A549 (cell line): ENCODE measurements around the gene BCAS1. TPM values are rescaled to one million over a fixed set of nuclear protein-coding genes. Genes with fewer than 3 reads are reported as not detected.

Experiments used
- ATAC-seq, 2 experiments: fragments of 200-7000 bp in 1 of 2; fragments of >200 bp in 1 of 2; cut with Nextera tagmentation in 1 of 2; cut with Tn5 transposase in 1 of 2; 3 replicates each; pipeline versions ENCODE4 v1.8.0 to v1.9.1; 2018 to 2020; ENCODE audit warnings: mild to moderate bottlenecking in 1 of 2, moderate library complexity in 1 of 2
- CTCF ChIA-PET: fragments of 300-600 bp; sonication (Branson Sonifier 250); formaldehyde crosslinking; extraction: SDS; loops from one replicate; lab custom pipeline; 2021; ENCODE audit warnings: antibody characterized with exemption, inconsistent platforms; lab: Yijun Ruan, JAX
- POLR2A ChIA-PET: fragments of 350-600 bp; formaldehyde crosslinking; extraction: SDS; loops from one replicate; lab custom pipeline; 2021; ENCODE audit warnings: antibody characterized with exemption, inconsistent platforms; lab: Yijun Ruan, JAX
- DNase-seq, 2 experiments: peaks; one replicate each; pipeline versions ENCODE4 v3.0.0 to v3.0.0-alpha.2; 2011 to 2016; ENCODE audit warnings: low read depth in 1 of 2, low spot score in 1 of 2
- FAIRE-seq: peaks from 2 replicates; lab custom pipeline; 2011; peaks lifted over from hg19 to GRCh38; lab: Jason Lieb, UNC
- H3K27ac ChIP-seq, 2 experiments: fragments of >200 bp; sonication (Bioruptor Twin); formaldehyde crosslinking; 3 replicates each; pipeline ENCODE4 v1.5.1; 2016 to 2017
- H3K4me1 ChIP-seq: fragments of >200 bp; sonication (Bioruptor Twin); formaldehyde crosslinking; 3 replicates; pipeline ENCODE4 v1.6.1; 2016
- H3K4me2 ChIP-seq: fragments of >200 bp; sonication (Bioruptor Twin); formaldehyde crosslinking; 3 replicates; pipeline ENCODE4 v1.6.1; 2016
- H3K4me3 ChIP-seq: fragments of >200 bp; sonication (Bioruptor Twin); formaldehyde crosslinking; 3 replicates; pipeline ENCODE4 v1.5.1; 2016
- H3K9me3 ChIP-seq: fragments of >200 bp; sonication (Bioruptor Twin); formaldehyde crosslinking; 3 replicates; pipeline ENCODE4 v1.6.1; 2016
- BHLHE40 ChIP-seq: IDR thresholded peaks from 2 replicates; pipeline ENCODE4 v1.6.1; 2012; ENCODE audit warnings: low read depth, low read length, inconsistent platforms
- CEBPB ChIP-seq, 2 experiments: fragments of >200 bp in 1 of 2; sonication (Bioruptor Twin) in 1 of 2; formaldehyde crosslinking in 1 of 2; IDR thresholded peaks; 2 replicates each; pipeline ENCODE4 v1.6.1; 2012 to 2016
- CHD2 ChIP-seq: fragments of 150-350 bp; IDR thresholded peaks from 2 replicates; pipeline ENCODE4 v1.6.1; 2014; ENCODE audit warnings: low read length; ENCODE audit not compliant: partially characterized antibody
- CHD4 ChIP-seq: fragments of 200-600 bp; sonication (generic); IDR thresholded peaks from 2 replicates; pipeline ENCODE4 v1.6.1; 2016; ENCODE audit warnings: antibody characterized with exemption, mild to moderate bottlenecking, borderline replicate concordance
- EHF ChIP-seq: fragments of 250-450 bp; sonication (Bioruptor Pico); IDR thresholded peaks from 2 replicates; pipeline ENCODE4 v1.5.0; 2020; ENCODE audit warnings: mild to moderate bottlenecking
- EHMT2 ChIP-seq: fragments of 200-600 bp; sonication (generic); IDR thresholded peaks from 2 replicates; pipeline ENCODE4 v1.6.1; 2016; ENCODE audit warnings: antibody characterized with exemption, low read depth, mild to moderate bottlenecking, moderate library complexity
- EP300 ChIP-seq, 2 experiments: fragments of >200 bp; sonication (Bioruptor Twin); formaldehyde crosslinking; IDR thresholded peaks; 2 replicates in 1 of 2; 3 replicates in 1 of 2; pipeline ENCODE4 v1.6.1; 2016 to 2017
- FOSL2 ChIP-seq, 2 experiments: fragments of 450-650 bp in 1 of 2; fragments of >200 bp in 1 of 2; sonication (Bioruptor Twin) in 1 of 2; formaldehyde crosslinking; IDR thresholded peaks; 2 replicates each; pipeline versions ENCODE4 v1.5.0 to v1.6.1; 2016 to 2020; ENCODE audit warnings: mild to moderate bottlenecking in 1 of 2, moderate library complexity in 1 of 2
- HDAC2 ChIP-seq: fragments of 200-600 bp; sonication (generic); IDR thresholded peaks from 2 replicates; pipeline ENCODE4 v1.6.1; 2016
- HOXA7 ChIP-seq: fragments of 250-450 bp; sonication (Bioruptor Pico); IDR thresholded peaks from 2 replicates; pipeline ENCODE4 v1.5.0; 2020; ENCODE audit warnings: mild to moderate bottlenecking, moderate library complexity
- HOXB5 ChIP-seq: fragments of 250-450 bp; sonication (Bioruptor Pico); IDR thresholded peaks from 2 replicates; pipeline ENCODE4 v1.5.0; 2020; ENCODE audit warnings: mild to moderate bottlenecking, moderate library complexity
- JUN ChIP-seq, 2 experiments: fragments of >200 bp; sonication (Bioruptor Twin); formaldehyde crosslinking; IDR thresholded peaks; 2 replicates in 1 of 2; 3 replicates in 1 of 2; pipeline ENCODE4 v1.6.1; 2016 to 2017
- KDM1A ChIP-seq: fragments of 200-600 bp; sonication (generic); IDR thresholded peaks from 2 replicates; pipeline ENCODE4 v1.6.1; 2016; ENCODE audit warnings: low read depth, mild to moderate bottlenecking
- KDM5A ChIP-seq: fragments of 200-600 bp; sonication (generic); IDR thresholded peaks from 2 replicates; pipeline ENCODE4 v1.6.1; 2016; ENCODE audit warnings: antibody characterized with exemption, mild to moderate bottlenecking
- MAFK ChIP-seq: fragments of 450-650 bp; IDR thresholded peaks from 2 replicates; pipeline ENCODE4 v1.6.1; 2014; ENCODE audit not compliant: partially characterized antibody
- MAZ ChIP-seq: fragments of 150-350 bp; IDR thresholded peaks from 2 replicates; pipeline ENCODE4 v1.6.1; 2014; ENCODE audit warnings: antibody characterized with exemption, low read depth, low read length, borderline replicate concordance
- MYC ChIP-seq: IDR thresholded peaks from 2 replicates; pipeline ENCODE4 v1.6.1; 2012; ENCODE audit warnings: mild to moderate bottlenecking, inconsistent platforms, low read length, improper control_type of control experiment, borderline replicate concordance
- NFE2L2 ChIP-seq: fragments of 150-350 bp; conservative IDR thresholded peaks from 2 replicates; pipeline ENCODE4 v1.6.1; 2014; ENCODE audit warnings: low read length
- NR3C1 ChIP-seq: fragments of >200 bp; sonication (Bioruptor Twin); formaldehyde crosslinking; IDR thresholded peaks from 3 replicates; pipeline ENCODE4 v1.6.1; 2017
- RAD21 ChIP-seq, 2 experiments: fragments of >200 bp in 1 of 2; sonication (Bioruptor Twin) in 1 of 2; formaldehyde crosslinking in 1 of 2; IDR thresholded peaks in 1 of 2; conservative IDR thresholded peaks in 1 of 2; 2 replicates in 1 of 2; 3 replicates in 1 of 2; pipeline ENCODE4 v1.6.1; 2012 to 2018; ENCODE audit warnings: inconsistent platforms in 1 of 2
- RARB ChIP-seq: fragments of 250-450 bp; sonication (Bioruptor Pico); IDR thresholded peaks from 2 replicates; pipeline ENCODE4 v1.8.0; 2021; ENCODE audit warnings: mild to moderate bottlenecking, moderate library complexity
- RCOR1 ChIP-seq: fragments of 150-350 bp; IDR thresholded peaks from 2 replicates; pipeline ENCODE4 v1.6.1; 2014; ENCODE audit warnings: antibody characterized with exemption, low read length, low read depth
- SMC3 ChIP-seq: fragments of >200 bp; sonication (Bioruptor Twin); formaldehyde crosslinking; IDR thresholded peaks from 3 replicates; pipeline ENCODE4 v1.6.1; 2018; ENCODE audit warnings: inconsistent platforms
- TFCP2L1 ChIP-seq: fragments of 250-450 bp; sonication (Bioruptor Pico); IDR thresholded peaks from 2 replicates; pipeline ENCODE4 v1.5.0; 2021; ENCODE audit warnings: mild to moderate bottlenecking
- ZFP36 ChIP-seq: fragments of 450-650 bp; IDR thresholded peaks from 2 replicates; pipeline ENCODE4 v1.6.1; 2014; ENCODE audit warnings: borderline replicate concordance; ENCODE audit not compliant: partially characterized antibody
- ZNF302 ChIP-seq: fragments of 250-450 bp; sonication (Bioruptor Pico); IDR thresholded peaks from 2 replicates; pipeline ENCODE4 v1.9.0; 2021; ENCODE audit warnings: inconsistent platforms, mild to moderate bottlenecking, moderate library complexity
- ZSCAN20 ChIP-seq: fragments of 250-450 bp; sonication (Bioruptor Pico); IDR thresholded peaks from 2 replicates; pipeline ENCODE4 v1.8.0; 2022; ENCODE audit warnings: mild to moderate bottlenecking, moderate library complexity
- WGBS: methylation state at CpG from one replicate; pipeline ENCODE4 v1.1.6; 2017; ENCODE audit errors: missing lambda C conversion rate; 5-methylcytosine and 5-hydroxymethylcytosine counted together
- polyA plus RNA-seq, 4 experiments: library from polyadenylated mRNA; depleted of rRNA in 3 of 4; stranded (reverse); fragments of >200 nt; fragmentation: RNase III in 1 of 4; extraction: RNeasy Plus Mini Kit Qiagen cat#74134 plus additional on column Dnase treatment in 1 of 4; gene quantifications; 2 replicates in 3 of 4; 3 replicates in 1 of 4; pipeline ENCODE4 v1.2.3, GENCODE V29; 2011 to 2017
- TF ChIP-seq, protein P1 (sequence below): fragments of 250-450 bp; sonication (Bioruptor Pico); IDR thresholded peaks from 2 replicates; pipeline ENCODE4 v1.5.0; 2021; ENCODE audit warnings: mild to moderate bottlenecking, moderate library complexity, borderline replicate concordance
- TF ChIP-seq, protein P2 (sequence below): fragments of 200-600 bp; sonication (generic); IDR thresholded peaks from 2 replicates; pipeline ENCODE4 v1.6.1; 2016; ENCODE audit warnings: antibody characterized with exemption, mild to moderate bottlenecking, moderate library complexity
- TF ChIP-seq, protein P3 (sequence below): fragments of 250-450 bp; sonication (Bioruptor Pico); IDR thresholded peaks from 2 replicates; pipeline ENCODE4 v1.5.0; 2020; ENCODE audit warnings: low read depth, mild to moderate bottlenecking, moderate library complexity
- TF ChIP-seq, protein P4 (sequence below): IDR thresholded peaks from 2 replicates; pipeline ENCODE4 v1.6.1; 2012
- TF ChIP-seq, protein P5 (sequence below): fragments of 150-350 bp; IDR thresholded peaks from 2 replicates; pipeline ENCODE4 v1.6.1; 2014; ENCODE audit warnings: low read depth, mild to moderate bottlenecking, low read length
- TF ChIP-seq, protein P6 (sequence below): fragments of >200 bp; sonication (Bioruptor Twin); formaldehyde crosslinking; IDR thresholded peaks from 2 replicates; pipeline ENCODE4 v1.6.1; 2016

BCAS1 gene
- polyA plus RNA-seq, 2 of the 4 experiments (the other 2 are of a cell fraction): 1.4 to 3.9 TPM

DNA sequence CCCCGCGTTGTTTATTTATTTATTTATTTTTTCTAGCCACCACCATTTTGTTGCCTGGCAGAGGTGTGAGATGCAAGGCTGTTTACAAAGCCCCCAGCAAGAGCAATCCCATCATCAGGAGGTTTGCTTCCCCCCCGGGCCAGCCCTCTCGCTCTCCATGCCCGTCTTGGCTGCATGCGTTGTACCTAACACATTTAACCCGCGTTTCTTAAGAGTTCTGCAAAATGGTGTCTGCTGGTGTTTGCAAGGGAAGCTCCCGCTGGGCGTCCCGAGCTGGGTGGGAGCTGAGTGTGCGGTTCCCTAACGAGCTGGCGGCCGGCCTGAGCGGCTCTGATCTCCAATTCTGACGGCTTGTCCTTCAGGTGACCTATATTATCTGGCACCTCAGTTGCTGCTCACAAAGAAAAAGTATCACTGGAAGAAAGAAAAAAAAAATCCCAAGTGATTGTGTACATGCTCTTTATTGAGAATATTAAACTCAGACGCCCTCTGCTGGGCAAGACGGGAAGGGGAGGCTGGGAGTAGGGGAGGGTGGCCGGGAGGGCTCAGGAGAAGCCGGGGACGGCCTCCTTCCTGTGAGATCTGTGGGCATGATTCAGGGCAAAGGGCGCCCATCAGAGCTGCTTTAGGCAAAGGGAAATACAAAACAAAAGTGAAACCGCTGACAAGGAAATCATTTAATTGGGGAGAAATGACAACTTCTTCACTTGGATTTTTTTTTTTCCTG lies 154.8 kb downstream of the BCAS1 start:
- Histone ChIP-seq H3K9me3 (no peaks in the 10 kb centered on the region), H3K27ac (peak overlapping the region; percentile 89 to 92), H3K4me3 (peak overlapping the region; percentile 54), H3K4me1 (peaks cover 31% of the 10 kb centered on the region), H3K4me2 (peak overlapping the region; percentile 78)
- ChIA-PET CTCF (interaction anchor here (0.6 to 6.2 kb wide), 79 partner anchors 9 to 1495 kb away, joined by 3 to 140 read pairs (median 4); no protein-coding TSS in a partner anchor), POLR2A (interaction anchor here (0.6 to 2.5 kb wide), 12 partner anchors 14 to 321 kb away, joined by 3 to 25 read pairs (median 5); partner anchors contain the start of gene ZNF217)
- 2% methylated on average over 22 of the region's 24 CpGs for WGBS
- DNase-seq (peak; percentile 89 to 92), FAIRE-seq (no peak), ATAC-seq (peak; percentile 94 to 97)
- TF ChIP-seq ZSCAN20 (no peak), HDAC2 (no peak), HOXB5 (CRISPR knock-in tag) (no peak), BHLHE40 (no peak), NFE2L2 (no peak), JUN (IDR thresholded peaks at IDR 0.05) (peak in 1 of 2 experiments; percentile 29; a peak in 1 of 5 replicates), FOSL2 (IDR thresholded peaks at IDR 0.05) (no peak), FOSL2 (CRISPR knock-in tag; IDR thresholded peaks at IDR 0.05) (no peak), EHMT2 (peak; percentile 75; the same call in 1 of the 2 replicates), RCOR1 (no peak), ZNF302 (no peak), CHD2 (no peak), RARB (CRISPR knock-in tag) (no peak), MAFK (peak; percentile 6), SMC3 (peak; percentile 97), RAD21 (conservative IDR thresholded peaks at IDR 0.05 in 1 of 2, IDR thresholded peaks at IDR 0.05 in 1 of 2) (peak; percentile 94 to 97), HOXA7 (no peak), MAZ (no peak), EP300 (IDR thresholded peaks at IDR 0.05) (no peak), KDM5A (no peak), NR3C1 (no peak), EHF (CRISPR knock-in tag) (no peak), KDM1A (no peak), ZFP36 (no peak), MYC (peak; percentile 25; the same call in 1 of the 2 replicates), TFCP2L1 (no peak), CHD4 (no peak), CEBPB (IDR thresholded peaks at IDR 0.05) (0 out of 4 replicates have a peak, but pooled peaks of 1 of the 2 experiments have one; percentile 33)
- TF ChIP-seq, protein P1, sequence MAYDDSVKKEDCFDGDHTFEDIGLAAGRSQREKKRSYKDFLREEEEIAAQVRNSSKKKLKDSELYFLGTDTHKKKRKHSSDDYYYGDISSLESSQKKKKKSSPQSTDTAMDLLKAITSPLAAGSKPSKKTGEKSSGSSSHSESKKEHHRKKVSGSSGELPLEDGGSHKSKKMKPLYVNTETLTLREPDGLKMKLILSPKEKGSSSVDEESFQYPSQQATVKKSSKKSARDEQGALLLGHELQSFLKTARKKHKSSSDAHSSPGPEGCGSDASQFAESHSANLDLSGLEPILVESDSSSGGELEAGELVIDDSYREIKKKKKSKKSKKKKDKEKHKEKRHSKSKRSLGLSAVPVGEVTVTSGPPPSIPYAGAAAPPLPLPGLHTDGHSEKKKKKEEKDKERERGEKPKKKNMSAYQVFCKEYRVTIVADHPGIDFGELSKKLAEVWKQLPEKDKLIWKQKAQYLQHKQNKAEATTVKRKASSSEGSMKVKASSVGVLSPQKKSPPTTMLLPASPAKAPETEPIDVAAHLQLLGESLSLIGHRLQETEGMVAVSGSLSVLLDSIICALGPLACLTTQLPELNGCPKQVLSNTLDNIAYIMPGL: no peak
- TF ChIP-seq, protein P2, sequence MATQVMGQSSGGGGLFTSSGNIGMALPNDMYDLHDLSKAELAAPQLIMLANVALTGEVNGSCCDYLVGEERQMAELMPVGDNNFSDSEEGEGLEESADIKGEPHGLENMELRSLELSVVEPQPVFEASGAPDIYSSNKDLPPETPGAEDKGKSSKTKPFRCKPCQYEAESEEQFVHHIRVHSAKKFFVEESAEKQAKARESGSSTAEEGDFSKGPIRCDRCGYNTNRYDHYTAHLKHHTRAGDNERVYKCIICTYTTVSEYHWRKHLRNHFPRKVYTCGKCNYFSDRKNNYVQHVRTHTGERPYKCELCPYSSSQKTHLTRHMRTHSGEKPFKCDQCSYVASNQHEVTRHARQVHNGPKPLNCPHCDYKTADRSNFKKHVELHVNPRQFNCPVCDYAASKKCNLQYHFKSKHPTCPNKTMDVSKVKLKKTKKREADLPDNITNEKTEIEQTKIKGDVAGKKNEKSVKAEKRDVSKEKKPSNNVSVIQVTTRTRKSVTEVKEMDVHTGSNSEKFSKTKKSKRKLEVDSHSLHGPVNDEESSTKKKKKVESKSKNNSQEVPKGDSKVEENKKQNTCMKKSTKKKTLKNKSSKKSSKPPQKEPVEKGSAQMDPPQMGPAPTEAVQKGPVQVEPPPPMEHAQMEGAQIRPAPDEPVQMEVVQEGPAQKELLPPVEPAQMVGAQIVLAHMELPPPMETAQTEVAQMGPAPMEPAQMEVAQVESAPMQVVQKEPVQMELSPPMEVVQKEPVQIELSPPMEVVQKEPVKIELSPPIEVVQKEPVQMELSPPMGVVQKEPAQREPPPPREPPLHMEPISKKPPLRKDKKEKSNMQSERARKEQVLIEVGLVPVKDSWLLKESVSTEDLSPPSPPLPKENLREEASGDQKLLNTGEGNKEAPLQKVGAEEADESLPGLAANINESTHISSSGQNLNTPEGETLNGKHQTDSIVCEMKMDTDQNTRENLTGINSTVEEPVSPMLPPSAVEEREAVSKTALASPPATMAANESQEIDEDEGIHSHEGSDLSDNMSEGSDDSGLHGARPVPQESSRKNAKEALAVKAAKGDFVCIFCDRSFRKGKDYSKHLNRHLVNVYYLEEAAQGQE: no peak
- TF ChIP-seq, protein P3, sequence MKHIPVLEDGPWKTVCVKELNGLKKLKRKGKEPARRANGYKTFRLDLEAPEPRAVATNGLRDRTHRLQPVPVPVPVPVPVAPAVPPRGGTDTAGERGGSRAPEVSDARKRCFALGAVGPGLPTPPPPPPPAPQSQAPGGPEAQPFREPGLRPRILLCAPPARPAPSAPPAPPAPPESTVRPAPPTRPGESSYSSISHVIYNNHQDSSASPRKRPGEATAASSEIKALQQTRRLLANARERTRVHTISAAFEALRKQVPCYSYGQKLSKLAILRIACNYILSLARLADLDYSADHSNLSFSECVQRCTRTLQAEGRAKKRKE (CRISPR knock-in tag): no peak
- TF ChIP-seq, protein P4, sequence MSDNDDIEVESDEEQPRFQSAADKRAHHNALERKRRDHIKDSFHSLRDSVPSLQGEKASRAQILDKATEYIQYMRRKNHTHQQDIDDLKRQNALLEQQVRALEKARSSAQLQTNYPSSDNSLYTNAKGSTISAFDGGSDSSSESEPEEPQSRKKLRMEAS: peak; percentile 54
- TF ChIP-seq, protein P5, sequence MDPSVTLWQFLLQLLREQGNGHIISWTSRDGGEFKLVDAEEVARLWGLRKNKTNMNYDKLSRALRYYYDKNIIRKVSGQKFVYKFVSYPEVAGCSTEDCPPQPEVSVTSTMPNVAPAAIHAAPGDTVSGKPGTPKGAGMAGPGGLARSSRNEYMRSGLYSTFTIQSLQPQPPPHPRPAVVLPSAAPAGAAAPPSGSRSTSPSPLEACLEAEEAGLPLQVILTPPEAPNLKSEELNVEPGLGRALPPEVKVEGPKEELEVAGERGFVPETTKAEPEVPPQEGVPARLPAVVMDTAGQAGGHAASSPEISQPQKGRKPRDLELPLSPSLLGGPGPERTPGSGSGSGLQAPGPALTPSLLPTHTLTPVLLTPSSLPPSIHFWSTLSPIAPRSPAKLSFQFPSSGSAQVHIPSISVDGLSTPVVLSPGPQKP: no peak
- TF ChIP-seq, protein P6, sequence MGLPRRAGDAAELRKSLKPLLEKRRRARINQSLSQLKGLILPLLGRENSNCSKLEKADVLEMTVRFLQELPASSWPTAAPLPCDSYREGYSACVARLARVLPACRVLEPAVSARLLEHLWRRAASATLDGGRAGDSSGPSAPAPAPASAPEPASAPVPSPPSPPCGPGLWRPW: no peak
